CD4-positive, alpha-beta T cell treated with Interleukin-6 for 4 hours (primary cell): ENCODE results near the gene TRPT1.

Experiments
- DNase-seq: peaks from one replicate; pipeline ENCODE4 v3.0.0-alpha.2; 2020; ENCODE audit warnings: mixed read lengths

Gene TRPT1

GRCh38 chr11:64206457-64207255 lies 19.3 kb downstream of the TRPT1 start, which contains the start of gene FERMT3:
Gene FERMT3 (plus strand): TSS chr11:64206721. CDS start chr11:64207365, 644 bp downstream.
- peak; percentile 90 for DNase-seq

GRCh38 chr11:64204464-64204989 lies 21.5 kb downstream of the TRPT1 start:
- DNase-seq: peak; percentile 90

GRCh38 chr11:64204080-64204440 lies 21.9 kb downstream of the TRPT1 start:
- DNase-seq: no peak

GRCh38 chr11:64203421-64204079 lies 22.4 kb downstream of the TRPT1 start:
- DNase-seq: no peak

GRCh38 chr11:64202992-64203391 lies 23.0 kb downstream of the TRPT1 start:
- no peak for DNase-seq

GRCh38 chr11:64201543-64201942 lies 24.4 kb downstream of the TRPT1 start:
- no peak for DNase-seq

- no peak for DNase-seq
These were observed 27.5 kb downstream of the TRPT1 start for GRCh38 chr11:64198511-64198910.

- no peak for DNase-seq
These were observed 29.4 kb downstream of the TRPT1 start for GRCh38 chr11:64196626-64197025.

- no peak for DNase-seq
These were observed 33.6 kb downstream of the TRPT1 start for GRCh38 chr11:64192434-64192833.

GRCh38 chr11:64186492-64187165 lies 39.4 kb downstream of the TRPT1 start:
- DNase-seq: peak; percentile 50

- DNase-seq: peak; percentile 97
These were observed 40.1 kb downstream of the TRPT1 start, which contains the start of gene STIP1 for GRCh38 chr11:64185693-64186491. Gene STIP1 (plus strand): TSS chr11:64186171. CDS start chr11:64186262, 91 bp downstream.

- peak; percentile 37 for DNase-seq
These were observed 40.8 kb downstream of the TRPT1 start for GRCh38 chr11:64185175-64185692.

GRCh38 chr11:64183890-64184289 lies 42.1 kb downstream of the TRPT1 start:
- no peak for DNase-seq

- peak; percentile 49 for DNase-seq
These were observed 44.2 kb downstream of the TRPT1 start for GRCh38 chr11:64181506-64182411.

GRCh38 chr11:64180891-64181290 lies 45.1 kb downstream of the TRPT1 start:
- DNase-seq: no peak

- DNase-seq: no peak
These were observed 46.9 kb downstream of the TRPT1 start for GRCh38 chr11:64178951-64179639.

GRCh38 chr11:64178203-64178602 lies 47.8 kb downstream of the TRPT1 start:
- no peak for DNase-seq

GRCh38 chr11:64176751-64177150 lies 49.2 kb downstream of the TRPT1 start:
- no peak for DNase-seq
